ENCODE data around the gene ARHGAP29.

GRCh38 chr1:94235189-94236012 lies 2.0 kb downstream of the ARHGAP29 start:
- TF ChIP-seq CTCF (IDR thresholded peaks at IDR 0.05) (no peak), POLR2A (IDR thresholded peaks at IDR 0.05) (no peak)
